ENCODE data around the gene SLC22A31. TPM values are rescaled to one million over a fixed set of nuclear protein-coding genes. Genes with fewer than 3 reads are reported as not detected.
A peak's percentile ranks its signal among the peaks of the same experiment; 100 is the strongest.
"Not testable (repeated sequence)": the region's sequence is repeated elsewhere in the genome, so short reads cannot be mapped to it uniquely, and the experiment has no call there.

Gene SLC22A31
- total RNA-seq, 1 donor from 2014 or later = 0.71 TPM

DNA sequence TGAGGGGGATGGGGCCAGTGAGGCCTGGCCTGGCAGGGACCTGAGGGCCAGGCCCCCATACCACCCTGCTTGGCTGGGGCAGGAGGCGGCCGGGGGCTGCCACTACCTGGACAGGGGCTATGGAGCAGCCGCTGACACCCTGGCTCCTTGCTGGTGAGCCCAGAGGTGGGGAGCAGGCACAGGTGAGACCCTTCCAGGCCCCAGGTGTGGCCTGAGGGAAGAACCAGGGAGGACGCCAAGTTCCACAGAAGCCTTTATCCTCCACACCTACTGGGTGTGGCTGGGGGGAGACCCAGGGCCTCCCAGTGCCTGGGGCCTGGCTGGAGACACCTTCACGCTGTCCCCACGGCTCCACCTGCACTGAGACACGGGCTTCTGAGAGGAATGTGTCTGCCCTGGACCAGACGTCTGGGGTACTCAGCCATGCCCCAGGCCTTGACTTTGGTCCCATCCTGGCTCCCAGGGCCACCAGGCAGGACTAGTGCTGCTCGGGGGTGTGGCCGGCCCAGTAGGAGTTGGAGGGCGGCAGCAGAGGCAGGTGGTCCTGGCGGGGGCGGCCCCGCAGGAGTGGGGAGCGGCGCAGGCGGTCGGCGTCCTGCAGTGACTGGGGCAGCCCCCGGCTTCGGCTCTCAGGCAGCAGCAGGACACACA lies 4.7 kb downstream of the SLC22A31 start:
- no peaks in the 10 kb centered on the region for H3K9me3 Mint-ChIP-seq
- H3K27me3 Mint-ChIP-seq (ENCODE audit: low read depth) = peaks cover 8% of the 10 kb centered on the region
- no peak for DNase-seq (ENCODE audit: low spot score)

DNA sequence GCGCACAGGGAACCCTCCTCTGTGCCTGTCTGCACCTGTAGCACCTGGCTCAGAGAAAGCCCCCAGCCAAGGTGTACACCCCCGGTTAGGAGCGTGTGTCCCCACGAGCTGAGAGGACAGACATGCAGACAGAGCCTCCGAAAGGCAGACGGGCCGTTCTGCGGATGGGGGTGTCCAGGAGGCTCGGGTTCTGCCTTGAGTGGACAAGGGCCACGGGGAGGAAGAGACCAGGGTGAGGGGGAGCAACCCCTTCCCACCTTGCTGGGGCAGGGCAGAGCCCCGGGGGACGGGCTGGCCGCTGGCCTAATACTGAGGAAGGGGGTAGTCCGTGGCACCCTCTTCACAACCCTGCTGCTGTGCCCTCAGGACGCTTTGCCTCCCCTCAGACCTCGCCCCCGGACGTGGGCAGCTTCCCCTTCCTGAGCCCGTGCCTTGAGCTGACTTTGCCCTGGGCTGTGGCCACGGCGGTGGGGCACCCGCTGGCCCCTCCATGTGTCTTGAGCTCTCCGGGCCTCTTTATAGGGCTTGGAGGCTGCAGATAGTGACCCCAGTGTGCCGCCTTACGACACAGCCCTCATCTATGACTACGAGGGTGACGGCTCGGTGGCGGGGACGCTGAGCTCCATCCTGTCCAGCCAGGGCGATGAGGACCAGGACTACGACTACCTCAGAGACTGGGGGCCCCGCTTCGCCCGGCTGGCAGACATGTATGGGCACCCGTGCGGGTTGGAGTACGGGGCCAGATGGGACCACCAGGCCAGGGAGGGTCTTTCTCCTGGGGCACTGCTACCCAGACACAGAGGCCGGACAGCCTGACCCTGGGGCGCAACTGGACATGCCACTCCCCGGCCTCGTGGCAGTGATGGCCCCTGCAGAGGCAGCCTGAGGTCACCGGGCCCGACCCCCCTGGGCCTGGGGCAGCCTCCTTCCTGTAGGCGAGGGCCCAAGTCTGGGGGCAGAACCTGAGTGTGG lies 5.7 kb downstream of the SLC22A31 start:
- no peaks in the 10 kb centered on the region for H3K4me1 Mint-ChIP-seq (ENCODE audit: low read depth)
- no peak for DNase-seq (ENCODE audit: low spot score)
- H3K9me3 Mint-ChIP-seq = no peaks in the 10 kb centered on the region
- intact Hi-C loops (cut with micrococcal nuclease) = no loop called here
- H3K36me3 Mint-ChIP-seq (ENCODE audit: low read depth) = no peaks in the 10 kb centered on the region
- no peak overlapping the region for H3K4me3 Mint-ChIP-seq (ENCODE audit: low read depth)
- H3K27ac Mint-ChIP-seq = no peak overlapping the region
- H3K27me3 Mint-ChIP-seq (ENCODE audit: low read depth) = no peaks in the 10 kb centered on the region

More for the DNA sequence above, 4.7 kb downstream of the SLC22A31 start:
- Mint-ChIP-seq H3K4me3 (ENCODE audit: low read depth) (no peak overlapping the region), H3K27ac (no peak overlapping the region), H3K4me1 (ENCODE audit: low read depth) (no peaks in the 10 kb centered on the region), H3K36me3 (ENCODE audit: low read depth) (no peaks in the 10 kb centered on the region)
- intact Hi-C loops (cut with micrococcal nuclease) = no loop called here

DNA sequence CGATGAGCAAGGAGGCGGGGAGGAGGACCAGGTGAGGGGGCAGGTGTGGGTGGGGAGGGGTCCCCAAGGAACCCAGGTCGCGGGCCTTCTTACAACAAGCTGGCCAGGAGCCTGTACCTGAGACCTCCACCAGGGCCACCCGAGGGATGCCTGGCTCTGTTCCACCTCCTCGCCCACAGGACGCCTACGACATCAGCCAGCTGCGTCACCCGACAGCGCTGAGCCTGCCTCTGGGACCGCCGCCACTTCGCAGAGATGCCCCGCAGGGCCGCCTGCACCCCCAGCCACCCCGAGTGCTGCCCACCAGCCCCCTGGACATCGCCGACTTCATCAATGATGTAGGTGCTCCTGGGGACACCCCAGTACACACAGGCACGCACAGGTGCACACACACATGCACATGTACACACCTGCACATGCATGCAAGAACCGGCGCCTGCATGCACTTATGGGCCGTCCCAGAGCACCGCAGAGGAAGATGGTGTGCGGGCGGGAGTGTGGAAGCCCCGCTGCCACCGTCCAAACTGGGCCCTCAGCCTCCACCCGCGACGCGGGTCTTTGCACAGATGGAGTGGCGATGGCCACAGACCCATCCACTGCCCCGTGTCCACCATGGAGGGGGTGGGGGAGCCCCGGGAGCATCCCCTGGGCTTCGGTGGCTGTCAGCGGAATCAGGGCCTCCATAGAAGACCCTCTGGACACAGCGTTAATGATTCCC lies 6.6 kb downstream of the SLC22A31 start:
- intact Hi-C loops (cut with micrococcal nuclease) = loop anchor here (1.0 kb wide), 1 partner anchor 8 kb away; no protein-coding TSS in a partner anchor
- no peak overlapping the region for H3K4me3 Mint-ChIP-seq (ENCODE audit: low read depth)

DNA sequence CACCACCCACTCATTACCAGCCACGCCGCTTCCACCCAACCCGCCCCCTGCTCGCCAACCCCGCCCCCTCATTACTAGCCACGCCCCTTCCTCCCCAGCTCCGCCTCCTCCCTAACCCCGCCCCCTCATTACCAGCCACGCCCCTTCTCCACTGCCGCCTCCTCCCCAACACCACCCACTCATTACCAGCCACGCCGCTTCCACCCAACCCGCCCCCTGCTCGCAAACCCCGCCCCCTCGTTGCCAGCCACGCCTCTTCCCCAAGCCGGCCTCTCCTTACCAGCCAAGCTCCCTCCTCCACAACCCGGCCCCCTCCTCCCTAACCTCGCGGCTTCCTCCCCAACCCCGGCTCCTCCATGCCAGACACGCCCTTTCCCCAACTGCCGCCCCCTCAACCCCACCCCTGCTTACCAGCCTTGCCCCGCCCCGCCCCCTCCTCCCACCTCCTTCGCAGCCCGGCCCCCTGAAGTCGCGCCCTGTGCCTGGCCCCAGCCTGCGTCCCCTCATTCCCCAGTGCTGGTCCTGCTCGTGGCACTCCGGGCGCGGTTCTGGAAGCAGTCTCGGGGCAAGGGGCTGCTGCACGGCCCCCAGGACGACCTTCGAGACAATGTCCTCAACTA lies 7.3 kb downstream of the SLC22A31 start:
- no peaks in the 10 kb centered on the region for H3K9me3 Mint-ChIP-seq
- intact Hi-C loops (cut with micrococcal nuclease) = loop anchor here (1.0 kb wide), 2 partner anchors 8 to 22 kb away; partner anchors contain the start of gene CDH15
- H3K4me1 Mint-ChIP-seq (ENCODE audit: low read depth) = no peaks in the 10 kb centered on the region
- H3K27me3 Mint-ChIP-seq (ENCODE audit: low read depth) = no peaks in the 10 kb centered on the region
- no peak overlapping the region for H3K4me3 Mint-ChIP-seq (ENCODE audit: low read depth)
- H3K36me3 Mint-ChIP-seq (ENCODE audit: low read depth) = no peaks in the 10 kb centered on the region
- peak; percentile 55 for DNase-seq (ENCODE audit: low spot score)
- no peak overlapping the region for H3K27ac Mint-ChIP-seq

More for the DNA sequence above, 6.6 kb downstream of the SLC22A31 start:
- Mint-ChIP-seq H3K36me3 (ENCODE audit: low read depth) (no peaks in the 10 kb centered on the region), H3K27ac (no peak overlapping the region), H3K27me3 (ENCODE audit: low read depth) (no peaks in the 10 kb centered on the region), H3K4me1 (ENCODE audit: low read depth) (no peaks in the 10 kb centered on the region), H3K9me3 (no peaks in the 10 kb centered on the region)
- DNase-seq (ENCODE audit: low spot score) = no peak

DNA sequence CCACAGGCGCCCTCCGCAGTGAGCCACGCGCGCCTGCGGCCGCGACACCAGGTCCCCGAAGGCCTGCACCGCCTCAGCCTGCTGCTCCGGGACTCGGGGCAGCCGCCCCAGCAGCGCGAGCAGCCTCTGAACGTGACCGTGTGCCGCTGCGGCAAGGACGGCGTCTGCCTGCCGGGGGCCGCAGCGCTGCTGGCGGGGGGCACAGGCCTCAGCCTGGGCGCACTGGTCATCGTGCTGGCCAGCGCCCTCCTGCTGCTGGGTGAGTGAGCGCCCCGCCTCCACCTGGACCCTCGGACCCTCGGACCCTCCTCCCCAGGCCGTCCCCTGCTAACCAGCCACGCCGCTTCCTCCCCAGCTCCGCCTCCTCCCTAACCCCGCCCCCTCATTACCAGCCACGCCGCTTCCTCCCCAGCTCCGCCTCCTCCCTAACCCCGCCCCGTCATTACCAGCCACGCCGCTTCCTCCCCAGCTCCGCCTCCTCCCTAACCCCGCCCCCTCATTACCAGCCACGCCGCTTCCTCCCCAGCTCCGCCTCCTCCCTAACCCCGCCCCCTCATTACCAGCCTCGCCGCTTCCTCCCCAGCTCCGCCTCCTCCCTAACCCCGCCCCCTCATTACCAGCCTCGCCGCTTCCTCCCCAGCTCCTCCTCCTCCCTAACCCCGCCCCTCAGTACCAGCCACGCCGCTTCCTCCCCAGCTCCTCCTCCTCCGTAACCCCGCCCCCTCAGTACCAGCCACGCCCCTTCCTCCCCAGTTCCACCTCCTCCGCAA lies 8.0 kb downstream of the SLC22A31 start:
- not testable (repeated sequence) for H3K4me3 Mint-ChIP-seq (ENCODE audit: low read depth); H3K36me3 Mint-ChIP-seq (ENCODE audit: low read depth); H3K9me3 Mint-ChIP-seq; H3K27ac Mint-ChIP-seq; H3K27me3 Mint-ChIP-seq (ENCODE audit: low read depth); H3K4me1 Mint-ChIP-seq (ENCODE audit: low read depth)
- intact Hi-C loops (cut with micrococcal nuclease) = loop anchor here (1.0 kb wide), 1 partner anchor 21 kb away; the partner anchor contains the start of gene CDH15
- peak; percentile 68 for DNase-seq (ENCODE audit: low spot score)

DNA sequence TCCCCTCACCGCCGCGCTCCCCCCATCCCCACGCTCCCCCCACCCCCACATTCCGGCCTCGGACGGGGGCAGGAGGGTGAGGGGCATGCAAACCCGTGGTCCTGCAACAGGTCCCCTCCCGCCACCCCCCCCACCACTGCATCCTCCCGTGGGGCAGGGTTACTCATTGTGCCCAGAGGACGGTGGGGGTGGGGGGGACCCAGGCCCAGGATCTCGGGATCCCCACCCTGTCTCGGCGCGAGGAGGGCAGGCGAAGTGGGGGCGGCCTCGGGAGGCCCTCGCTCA lies 8.5 kb downstream of the SLC22A31 start:
- Mint-ChIP-seq H3K27me3 (ENCODE audit: low read depth) (no peaks in the 10 kb centered on the region), H3K36me3 (ENCODE audit: low read depth) (no peaks in the 10 kb centered on the region), H3K4me3 (ENCODE audit: low read depth) (no peak overlapping the region), H3K9me3 (no peaks in the 10 kb centered on the region), H3K4me1 (ENCODE audit: low read depth) (no peaks in the 10 kb centered on the region), H3K27ac (no peak overlapping the region)
- intact Hi-C loops (cut with micrococcal nuclease) = loop anchor here (1.0 kb wide), 1 partner anchor 21 kb away; the partner anchor contains the start of gene CDH15
- DNase-seq (ENCODE audit: low spot score) = no peak

DNA sequence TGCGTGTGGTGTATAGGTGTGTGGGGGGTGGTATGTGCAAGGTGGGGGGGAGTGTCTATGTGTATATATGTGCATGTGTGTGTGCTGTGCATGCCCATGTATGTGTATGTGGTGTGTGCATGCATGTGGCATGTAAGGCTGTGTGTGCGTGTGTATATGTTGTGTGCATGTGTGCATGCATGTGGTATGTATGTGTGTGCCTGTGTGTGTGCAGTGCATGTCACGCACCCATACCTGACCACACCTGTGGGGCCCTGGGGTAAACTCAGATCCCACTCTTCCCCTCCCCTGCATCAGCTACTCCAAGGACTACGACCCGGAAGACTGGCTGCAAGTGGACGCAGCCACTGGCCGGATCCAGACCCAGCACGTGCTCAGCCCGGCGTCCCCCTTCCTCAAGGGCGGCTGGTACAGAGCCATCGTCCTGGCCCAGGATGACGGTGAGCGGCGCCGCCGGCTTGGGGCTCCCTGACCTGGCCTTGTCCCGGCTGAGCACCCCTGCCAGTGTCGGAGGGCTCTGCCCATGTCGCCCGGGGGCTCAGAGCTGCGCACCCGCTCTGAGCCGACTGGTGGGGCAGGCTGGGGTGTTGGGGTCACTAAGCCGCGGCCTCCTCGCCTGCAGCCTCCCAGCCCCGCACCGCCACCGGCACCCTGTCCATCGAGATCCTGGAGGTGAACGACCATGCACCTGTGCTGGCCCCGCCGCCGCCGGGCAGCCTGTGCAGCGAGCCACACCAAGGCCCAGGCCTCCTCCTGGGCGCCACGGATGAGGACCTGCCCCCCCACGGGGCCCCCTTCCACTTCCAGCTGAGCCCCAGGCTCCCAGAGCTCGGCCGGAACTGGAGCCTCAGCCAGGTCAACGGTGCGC lies 9.1 kb downstream of the SLC22A31 start:
- H3K4me3 Mint-ChIP-seq (ENCODE audit: low read depth) = no peak overlapping the region
- no peaks in the 10 kb centered on the region for H3K36me3 Mint-ChIP-seq (ENCODE audit: low read depth)
- no peaks in the 10 kb centered on the region for H3K27me3 Mint-ChIP-seq (ENCODE audit: low read depth)
- H3K9me3 Mint-ChIP-seq = no peaks in the 10 kb centered on the region
- no peak overlapping the region for H3K27ac Mint-ChIP-seq
- no peaks in the 10 kb centered on the region for H3K4me1 Mint-ChIP-seq (ENCODE audit: low read depth)
- DNase-seq (ENCODE audit: low spot score) = no peak
- intact Hi-C loops (cut with micrococcal nuclease) = no loop called here

DNA sequence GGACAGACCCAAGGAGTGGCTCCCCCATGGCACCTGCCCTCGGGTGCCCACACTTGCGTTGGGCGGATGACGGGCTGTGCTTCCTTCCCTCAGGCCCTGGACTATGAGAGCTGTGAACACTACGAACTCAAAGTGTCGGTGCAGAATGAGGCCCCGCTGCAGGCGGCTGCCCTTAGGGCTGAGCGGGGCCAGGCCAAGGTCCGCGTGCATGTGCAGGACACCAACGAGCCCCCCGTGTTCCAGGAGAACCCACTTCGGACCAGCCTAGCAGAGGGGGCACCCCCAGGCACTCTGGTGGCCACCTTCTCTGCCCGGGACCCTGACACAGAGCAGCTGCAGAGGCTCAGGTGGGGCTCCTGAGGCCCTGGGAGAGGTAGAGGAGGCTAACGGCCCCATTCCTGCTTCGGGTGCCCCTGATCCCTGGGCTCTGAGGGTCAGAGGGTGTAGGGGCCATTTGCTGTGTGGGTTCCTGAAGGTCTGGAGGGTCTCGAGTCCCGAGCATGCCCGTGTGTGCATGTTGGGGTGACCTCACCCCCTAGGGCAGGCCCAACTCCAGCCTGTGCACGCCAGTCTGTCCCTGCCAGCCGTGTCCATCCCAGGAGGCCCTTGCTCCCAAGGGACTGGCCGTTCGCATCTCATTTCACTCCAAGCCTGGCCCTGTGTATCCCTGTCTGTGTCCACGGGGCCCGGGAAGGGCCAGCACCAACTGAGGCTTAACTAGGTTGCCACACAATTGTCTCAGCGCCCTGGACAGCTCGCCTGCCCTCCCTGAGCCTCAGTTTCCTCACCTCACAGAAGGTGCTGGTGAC lies 10.0 kb downstream of the SLC22A31 start:
- no peak for DNase-seq (ENCODE audit: low spot score)
- intact Hi-C loops (cut with micrococcal nuclease) = no loop called here
- no peaks in the 10 kb centered on the region for H3K9me3 Mint-ChIP-seq
- no peaks in the 10 kb centered on the region for H3K36me3 Mint-ChIP-seq (ENCODE audit: low read depth)
- no peaks in the 10 kb centered on the region for H3K4me1 Mint-ChIP-seq (ENCODE audit: low read depth)
- H3K4me3 Mint-ChIP-seq (ENCODE audit: low read depth) = no peak overlapping the region
- H3K27ac Mint-ChIP-seq = no peak overlapping the region
- H3K27me3 Mint-ChIP-seq (ENCODE audit: low read depth) = no peaks in the 10 kb centered on the region

DNA sequence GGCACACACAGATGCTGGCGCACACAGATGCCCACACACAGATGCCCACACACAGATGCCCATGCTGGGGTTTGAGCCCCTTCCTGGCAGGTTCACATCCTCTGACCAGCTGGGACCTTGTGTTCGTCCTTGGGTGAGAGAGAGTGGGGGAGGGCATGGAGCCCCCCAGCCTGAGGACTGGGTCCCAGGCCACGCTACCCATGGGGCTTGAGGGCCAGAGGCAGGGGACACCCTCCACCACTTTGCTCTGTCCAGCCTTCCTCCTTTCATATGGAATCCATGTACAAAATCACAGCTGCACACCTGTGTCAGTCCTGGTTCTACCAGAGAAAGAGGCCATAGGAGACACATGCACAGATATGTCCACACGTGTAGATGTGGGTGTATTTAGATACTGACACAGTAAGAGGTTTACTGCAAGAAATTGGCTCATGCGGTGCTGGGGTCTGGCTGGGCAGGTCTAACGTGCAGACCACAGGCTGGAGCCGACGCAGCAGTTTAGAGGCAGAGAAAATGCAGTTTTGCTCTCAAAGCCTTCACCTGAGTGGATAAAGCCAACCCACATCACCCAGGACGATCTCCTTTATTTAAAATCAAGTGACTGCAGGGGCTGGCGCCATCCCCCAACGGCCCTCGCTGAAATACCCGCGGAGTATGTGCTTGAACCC lies 10.8 kb downstream of the SLC22A31 start:
- no peak for DNase-seq (ENCODE audit: low spot score)
- H3K4me3 Mint-ChIP-seq (ENCODE audit: low read depth) = no peak overlapping the region
- intact Hi-C loops (cut with micrococcal nuclease) = no loop called here
- H3K27ac Mint-ChIP-seq = no peak overlapping the region
- H3K4me1 Mint-ChIP-seq (ENCODE audit: low read depth) = no peaks in the 10 kb centered on the region
- no peaks in the 10 kb centered on the region for H3K27me3 Mint-ChIP-seq (ENCODE audit: low read depth)
- no peaks in the 10 kb centered on the region for H3K36me3 Mint-ChIP-seq (ENCODE audit: low read depth)
- no peaks in the 10 kb centered on the region for H3K9me3 Mint-ChIP-seq

DNA sequence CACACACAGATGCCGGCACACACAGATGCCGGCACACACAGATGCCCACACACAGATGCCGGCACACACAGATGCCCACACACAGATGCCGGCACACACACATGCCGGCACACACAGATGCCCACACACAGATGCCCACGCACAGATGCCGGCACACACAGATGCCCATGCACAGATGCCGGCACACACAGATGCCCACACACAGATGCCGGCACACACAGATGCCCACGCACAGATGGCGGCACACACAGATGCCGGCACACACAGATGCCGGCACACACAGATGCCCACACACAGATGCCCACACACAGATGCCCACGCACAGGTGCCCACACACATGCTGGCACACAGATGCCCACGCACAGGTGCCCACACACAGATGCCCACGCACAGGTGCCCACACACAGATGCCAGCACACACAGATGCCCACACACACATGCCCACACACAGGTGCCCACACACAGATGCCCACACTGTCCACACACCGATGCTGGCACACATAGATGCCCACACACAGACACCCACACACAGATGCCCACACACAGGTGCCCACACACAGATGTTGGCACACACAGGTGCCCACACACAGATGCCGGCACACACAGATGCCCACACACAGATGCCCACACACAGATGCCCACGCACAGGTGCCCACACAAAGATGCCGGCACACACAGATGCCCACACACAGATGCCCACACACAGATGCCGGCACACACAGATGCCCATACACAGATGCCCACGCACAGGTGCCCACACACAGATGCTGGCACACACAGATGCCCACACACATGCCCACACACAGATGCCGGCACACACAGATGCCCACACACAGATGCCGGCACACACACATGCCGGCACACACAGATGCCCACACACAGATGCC lies 11.6 kb downstream of the SLC22A31 start:
- H3K27me3 Mint-ChIP-seq (ENCODE audit: low read depth); H3K36me3 Mint-ChIP-seq (ENCODE audit: low read depth); H3K27ac Mint-ChIP-seq; H3K4me3 Mint-ChIP-seq (ENCODE audit: low read depth); H3K4me1 Mint-ChIP-seq (ENCODE audit: low read depth); DNase-seq (ENCODE audit: low spot score); intact Hi-C loops (cut with micrococcal nuclease); H3K9me3 Mint-ChIP-seq: not testable (repeated sequence)

Data from activated T-helper 2 cell treated with anti-CD3 and anti-CD28 coated beads, Interferon-gamma antibody, Interleukin-2, Interleukin-4, amounts not matched to agents 10 μg/mL and 5 μg/mL and 100 μg/mL, durations not matched to agents 14 hours and 24 hours and 36 hours (primary cell).